Fibroblast of the conjunctiva (primary cell): Measurements from ENCODE around the gene TOMM20.

Source experiments
- DNase-seq: peaks from one replicate; pipeline ENCODE4 v3.0.0-alpha.2; 2010; ENCODE audit warnings: low read depth

Gene TOMM20

GRCh38 chr1:235133086-235133485 lies 4.4 kb upstream of the TOMM20 start:
- no peak for DNase-seq

- no peak for DNase-seq
Observed at GRCh38 chr1:235131961-235132360, 3.3 kb upstream of the TOMM20 start.

GRCh38 chr1:235130766-235131270 lies 2.2 kb upstream of the TOMM20 start:
- DNase-seq = no peak

- no peak for DNase-seq
Observed at GRCh38 chr1:235129774-235130570, 1.3 kb upstream of the TOMM20 start.

GRCh38 chr1:235127732-235128455 lies 743 bp downstream of the TOMM20 start:
- DNase-seq = no peak

GRCh38 chr1:235127203-235127602 lies 1.4 kb downstream of the TOMM20 start:
- no peak for DNase-seq

GRCh38 chr1:235124665-235125064 lies 4.0 kb downstream of the TOMM20 start:
- no peak for DNase-seq

GRCh38 chr1:235124111-235124510 lies 4.5 kb downstream of the TOMM20 start:
- no peak for DNase-seq

GRCh38 chr1:235122348-235122747 lies 6.3 kb downstream of the TOMM20 start:
- no peak for DNase-seq

GRCh38 chr1:235113183-235113917 lies 15.3 kb downstream of the TOMM20 start:
- no peak for DNase-seq

- DNase-seq = no peak
Observed at GRCh38 chr1:235112297-235113182, 16.1 kb downstream of the TOMM20 start.

- DNase-seq = no peak
Observed at GRCh38 chr1:235111107-235111506, 17.5 kb downstream of the TOMM20 start.

- DNase-seq = no peak
Observed at GRCh38 chr1:235108876-235109275, 19.8 kb downstream of the TOMM20 start.

GRCh38 chr1:235108185-235108593 lies 20.4 kb downstream of the TOMM20 start:
- DNase-seq = no peak

GRCh38 chr1:235107368-235108184 lies 21.1 kb downstream of the TOMM20 start:
- DNase-seq = no peak

GRCh38 chr1:235106457-235106856 lies 22.2 kb downstream of the TOMM20 start:
- DNase-seq = no peak

- DNase-seq = no peak
Observed at GRCh38 chr1:235105051-235106043, 23.3 kb downstream of the TOMM20 start.

- no peak for DNase-seq
Observed at GRCh38 chr1:235102993-235103411, 25.6 kb downstream of the TOMM20 start.

- DNase-seq = no peak
Observed at GRCh38 chr1:235102259-235102582, 26.4 kb downstream of the TOMM20 start.
